ENCODE results near the gene ALOX5.
"Not testable (repeated sequence)": the region's sequence is repeated elsewhere in the genome, so short reads cannot be mapped to it uniquely, and the experiment has no call there.

Gene ALOX5

DNA sequence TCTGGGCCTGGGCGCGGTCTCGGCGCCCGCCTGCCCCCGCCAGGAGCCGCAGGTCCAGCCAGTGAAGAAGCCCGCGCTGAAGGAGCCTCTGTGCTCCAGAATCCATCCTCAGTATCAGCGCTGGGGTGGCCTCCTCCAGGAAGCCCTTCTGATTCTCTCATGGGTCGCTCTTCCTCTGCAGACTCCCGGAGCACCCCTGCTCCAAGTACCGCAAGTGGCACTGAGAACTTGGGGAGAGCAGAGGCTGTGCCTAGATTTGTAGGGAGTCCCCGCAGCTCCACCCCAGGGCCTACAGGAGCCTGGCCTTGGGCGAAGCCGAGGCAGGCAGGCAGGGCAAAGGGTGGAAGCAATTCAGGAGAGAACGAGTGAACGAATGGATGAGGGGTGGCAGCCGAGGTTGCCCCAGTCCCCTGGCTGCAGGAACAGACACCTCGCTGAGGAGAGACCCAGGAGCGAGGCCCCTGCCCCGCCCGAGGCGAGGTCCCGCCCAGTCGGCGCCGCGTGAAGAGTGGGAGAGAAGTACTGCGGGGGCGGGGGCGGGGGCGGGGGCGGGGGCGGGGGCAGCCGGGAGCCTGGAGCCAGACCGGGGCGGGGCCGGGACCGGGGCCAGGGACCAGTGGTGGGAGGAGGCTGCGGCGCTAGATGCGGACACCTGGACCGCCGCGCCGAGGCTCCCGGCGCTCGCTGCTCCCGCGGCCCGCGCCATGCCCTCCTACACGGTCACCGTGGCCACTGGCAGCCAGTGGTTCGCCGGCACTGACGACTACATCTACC is at the start of gene ALOX5:
TSS of gene ALOX5 (plus strand) at position 641 of the 774 bp plus-strand sequence. CDS start at position 705, 64 bp downstream.
- DNase-seq (ENCODE audit: low read depth in 2 of 2, low spot score in 1 of 2), result peak in 1 of 2 donors; percentile 15

- DNase-seq (ENCODE audit: low read depth in 2 of 2, low spot score in 1 of 2), result no peak
These were observed 48.9 kb upstream of the ALOX5 start for GRCh38 chr10:45325116-45325515.

DNA sequence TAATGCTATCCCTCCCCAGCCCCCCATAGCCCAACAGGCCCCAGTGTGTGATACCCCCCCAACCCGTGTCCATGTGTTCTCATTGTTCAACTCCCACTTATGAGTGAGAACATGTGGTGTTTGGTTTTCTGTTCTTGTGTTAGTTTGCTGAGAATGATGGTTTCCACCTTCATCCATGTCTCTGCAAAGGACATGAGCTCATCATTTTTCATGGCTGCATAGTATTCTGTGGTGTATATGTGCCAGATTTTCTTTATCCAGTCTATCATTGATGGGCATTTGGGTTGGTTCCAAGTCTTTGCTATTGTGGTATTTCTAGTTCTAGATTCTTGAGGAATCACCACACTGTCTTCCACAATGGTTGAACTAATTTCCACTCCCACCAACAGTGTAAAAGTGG is 47.2 kb upstream of the ALOX5 start:
- not testable (repeated sequence) for DNase-seq (ENCODE audit: low read depth in 2 of 2, low spot score in 1 of 2)

- DNase-seq (ENCODE audit: low read depth in 2 of 2, low spot score in 1 of 2), result not testable (repeated sequence)
These were observed 42.2 kb upstream of the ALOX5 start for GRCh38 chr10:45331824-45332223.

GRCh38 chr10:45339894-45340293 is 34.1 kb upstream of the ALOX5 start:
- DNase-seq (ENCODE audit: low read depth in 2 of 2, low spot score in 1 of 2), result no peak

- not testable (repeated sequence) for DNase-seq (ENCODE audit: low read depth in 2 of 2, low spot score in 1 of 2)
These were observed 33.6 kb upstream of the ALOX5 start for GRCh38 chr10:45340420-45340819.

- DNase-seq (ENCODE audit: low read depth in 2 of 2, low spot score in 1 of 2), result not testable (repeated sequence)
These were observed 27.2 kb upstream of the ALOX5 start for GRCh38 chr10:45346652-45347335.

GRCh38 chr10:45347464-45347863 is 26.6 kb upstream of the ALOX5 start:
- DNase-seq (ENCODE audit: low read depth in 2 of 2, low spot score in 1 of 2), result not testable (repeated sequence)

DNA sequence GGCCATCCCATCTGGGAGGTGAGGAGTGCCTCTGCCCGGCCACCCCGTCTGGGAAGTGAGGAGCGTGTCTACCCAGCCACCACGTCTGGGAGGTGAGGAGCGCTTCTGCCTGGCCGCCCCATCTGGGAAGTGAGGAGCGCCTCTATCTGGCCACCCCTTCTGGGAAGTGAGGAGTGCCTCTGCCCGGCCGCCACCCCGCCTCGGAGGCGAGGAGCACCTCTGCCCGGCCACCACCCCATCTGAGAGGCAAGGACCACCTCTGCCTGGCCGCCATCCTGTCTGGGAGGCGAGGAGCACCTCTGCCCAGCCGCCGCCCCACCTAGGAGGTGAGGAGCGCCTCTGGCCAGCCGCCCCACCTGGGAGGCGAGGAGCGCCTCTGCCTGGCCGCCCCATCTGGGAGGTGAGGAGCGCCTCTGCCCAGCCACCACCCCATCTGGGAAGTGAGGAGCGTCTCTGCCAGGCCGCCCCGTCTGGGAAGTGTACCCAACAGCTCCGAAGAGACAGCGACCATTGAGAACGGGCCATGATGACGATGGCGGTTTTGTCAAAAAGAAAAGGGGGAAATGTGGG is 25.7 kb upstream of the ALOX5 start:
- DNase-seq (ENCODE audit: low read depth in 2 of 2, low spot score in 1 of 2), result not testable (repeated sequence)

DNA sequence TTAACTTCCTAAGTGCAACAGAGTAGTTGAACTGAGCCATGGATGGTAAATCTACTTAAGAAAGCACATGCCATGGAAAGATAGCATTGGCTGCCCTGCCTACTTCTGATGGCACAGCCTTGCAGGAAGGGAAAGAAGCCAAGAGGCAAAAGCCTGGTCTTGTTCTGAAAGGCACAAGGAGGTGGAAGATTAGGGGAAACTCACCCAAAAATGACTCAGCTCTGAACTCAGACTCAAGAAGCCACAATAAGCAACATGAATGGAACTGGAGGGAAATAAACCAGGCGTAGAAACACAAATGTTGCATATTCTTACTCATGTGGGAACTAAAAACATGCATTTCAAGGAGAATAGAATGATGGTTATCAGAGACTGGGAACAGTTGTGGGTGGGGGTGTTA is 20.8 kb upstream of the ALOX5 start:
- no peak for DNase-seq (ENCODE audit: low read depth in 2 of 2, low spot score in 1 of 2)

- no peak for DNase-seq (ENCODE audit: low read depth in 2 of 2, low spot score in 1 of 2)
These were observed 19.8 kb upstream of the ALOX5 start for GRCh38 chr10:45354261-45354660.

DNA sequence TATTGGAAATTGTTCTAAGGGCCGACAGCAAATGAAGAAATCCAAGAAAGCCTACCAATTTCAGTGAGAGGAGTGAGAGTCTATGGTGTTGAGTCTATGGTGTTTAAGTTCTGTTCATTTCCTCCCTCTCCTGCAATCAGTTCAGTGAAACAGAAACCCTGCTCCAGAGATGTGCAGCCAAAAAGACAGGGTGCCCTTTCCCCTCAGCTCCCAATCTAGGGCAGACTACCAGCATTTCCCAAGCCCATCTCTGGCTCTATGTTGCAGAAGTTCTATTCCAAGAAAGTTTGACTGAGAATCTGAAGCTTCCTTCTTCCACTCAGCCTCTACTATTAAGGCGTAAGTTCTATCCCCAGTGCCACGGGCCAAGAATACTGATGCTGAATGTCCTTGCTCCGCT is 18.5 kb upstream of the ALOX5 start:
- DNase-seq (ENCODE audit: low read depth in 2 of 2, low spot score in 1 of 2), result no peak

- not testable (repeated sequence) for DNase-seq (ENCODE audit: low read depth in 2 of 2, low spot score in 1 of 2)
These were observed 15.1 kb upstream of the ALOX5 start for GRCh38 chr10:45358961-45359360.

DNA sequence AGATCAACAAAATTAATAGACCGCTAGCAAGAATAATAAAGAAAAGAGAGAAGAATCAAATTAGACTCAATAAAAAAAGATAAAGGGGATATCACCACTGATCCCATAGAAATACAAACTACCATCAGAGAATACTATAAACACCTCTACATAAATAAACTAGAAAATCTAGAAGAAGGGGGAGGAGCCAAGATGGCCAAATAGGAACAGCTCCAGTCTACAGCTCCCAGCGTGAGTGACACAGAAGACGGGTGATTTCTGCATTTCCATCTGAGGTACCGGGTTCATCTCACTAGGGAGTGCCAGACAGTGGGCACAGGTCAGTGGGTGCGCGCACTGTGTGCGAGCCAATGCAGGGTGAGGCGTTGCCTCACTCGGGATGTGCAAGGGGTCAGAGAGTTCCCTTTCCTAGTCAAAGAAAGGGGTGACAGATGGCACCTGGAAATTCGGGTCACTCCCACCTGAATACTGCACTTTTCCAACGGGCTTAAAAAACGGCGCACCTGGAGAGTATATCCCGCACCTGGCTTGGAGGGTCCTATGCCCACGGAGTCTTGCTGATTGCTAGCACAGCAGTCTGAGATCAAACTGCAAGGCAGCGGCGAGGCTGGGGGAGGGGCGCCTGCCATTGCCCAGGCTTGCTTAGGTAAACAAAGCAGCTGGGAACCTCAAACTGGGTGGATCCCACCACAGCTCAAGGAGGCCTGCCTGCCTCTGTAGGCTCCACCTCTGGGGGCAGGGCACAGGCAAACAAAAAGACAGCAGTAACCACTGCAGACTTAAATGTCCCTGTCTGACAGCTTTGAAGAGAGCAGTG is 11.8 kb upstream of the ALOX5 start:
- DNase-seq (ENCODE audit: low read depth in 2 of 2, low spot score in 1 of 2), result not testable (repeated sequence)

GRCh38 chr10:45367643-45368042 is 6.4 kb upstream of the ALOX5 start:
- DNase-seq (ENCODE audit: low read depth in 2 of 2, low spot score in 1 of 2), result not testable (repeated sequence)

- DNase-seq (ENCODE audit: low read depth in 2 of 2, low spot score in 1 of 2), result no peak
These were observed 5.8 kb upstream of the ALOX5 start for GRCh38 chr10:45368181-45368580.

DNA sequence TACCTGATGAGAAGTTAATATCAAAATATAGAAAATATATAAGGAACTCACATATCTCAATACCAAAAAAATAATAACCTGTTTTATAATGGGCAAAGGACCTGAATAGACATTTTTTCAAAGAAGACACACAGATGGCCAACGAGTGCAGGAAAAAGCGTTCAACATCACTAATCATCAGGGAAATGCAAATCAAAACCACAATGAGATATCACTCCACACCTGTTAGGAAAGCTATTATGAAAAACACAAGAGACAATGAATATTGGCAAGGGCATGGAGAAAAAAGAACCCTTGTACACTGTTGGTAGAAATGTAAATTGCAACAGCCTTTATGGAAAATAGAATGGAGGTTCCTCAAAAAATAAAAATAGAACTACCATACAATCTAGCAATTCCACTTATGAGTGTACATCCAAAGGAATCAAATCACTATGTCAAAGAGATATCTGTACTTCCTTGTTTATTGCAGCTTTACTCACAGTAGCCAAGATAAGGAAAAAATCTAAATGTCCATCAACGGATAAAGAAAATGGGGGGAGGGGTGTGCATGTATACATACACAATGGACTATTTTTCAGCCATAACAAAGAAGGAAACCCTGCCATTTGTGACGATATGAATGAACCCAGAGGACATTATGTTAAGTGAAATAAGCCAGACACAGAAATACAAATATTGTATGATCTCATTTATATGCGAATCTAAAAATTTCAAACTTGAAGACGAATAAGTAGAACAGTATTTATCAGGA is 3.6 kb upstream of the ALOX5 start:
- DNase-seq (ENCODE audit: low read depth in 2 of 2, low spot score in 1 of 2), result no peak

GRCh38 chr10:45371560-45371959 is 2.5 kb upstream of the ALOX5 start:
- DNase-seq (ENCODE audit: low read depth in 2 of 2, low spot score in 1 of 2), result no peak

DNA sequence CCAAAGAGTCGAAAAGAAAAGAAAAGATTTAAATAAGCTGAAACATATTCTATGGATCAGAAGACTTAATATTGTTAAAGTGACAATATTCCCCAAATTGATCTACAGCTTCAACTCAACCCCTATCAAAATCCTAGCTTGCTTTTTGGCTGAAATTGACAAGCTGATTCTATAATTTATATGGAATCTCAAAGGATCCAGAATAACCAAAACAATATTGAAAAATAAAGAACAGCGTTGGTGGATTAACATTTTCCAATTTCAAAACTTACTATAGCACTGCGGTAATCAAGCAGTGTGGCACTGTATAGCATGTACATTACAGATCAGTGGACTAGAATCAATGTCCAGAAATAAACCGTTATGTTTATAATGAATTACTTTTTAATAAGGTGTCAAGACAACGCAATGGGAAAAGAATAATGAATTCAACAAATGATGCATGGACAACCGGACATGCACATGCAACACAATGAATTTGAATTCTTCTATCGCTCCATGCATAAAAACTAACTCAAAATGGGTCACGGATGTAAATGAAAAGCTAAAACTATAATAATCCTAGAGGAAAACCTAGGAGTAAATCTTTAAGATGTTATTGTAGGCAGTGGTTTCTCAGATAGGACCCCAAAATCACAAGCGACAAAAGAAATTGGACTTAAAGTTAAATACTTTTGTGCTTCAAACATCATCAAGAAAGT is 1.6 kb upstream of the ALOX5 start:
- no peak for DNase-seq (ENCODE audit: low read depth in 2 of 2, low spot score in 1 of 2)

GRCh38 chr10:45373003-45373575 is 927 bp upstream of the ALOX5 start:
- DNase-seq (ENCODE audit: low read depth in 2 of 2, low spot score in 1 of 2), result no peak

Measured in stimulated activated CD8-positive, alpha-beta memory T cell treated with anti-CD3 and anti-CD28 coated beads, Interleukin-4, amount 100 ng/mL, for 1 hour (primary cell).